Measurements from ENCODE around the gene SPOCD1. TPM values are rescaled to one million over a fixed set of nuclear protein-coding genes. Genes with fewer than 3 reads are reported as not detected.
A peak's percentile ranks its signal among the peaks of the same experiment; 100 is the strongest.

SPOCD1 gene
- total RNA-seq, 1 donor from 2014 or later, result 28.0 TPM

- Histone ChIP-seq H3K9me3 (ENCODE audit: insufficient read depth, low read depth, low read length) (no peaks in the 10 kb centered on the region), H2AFZ (ENCODE audit: low read depth, low read length) (no peak overlapping the region), H3K4me2 (ENCODE audit: low read length) (no peak overlapping the region), H4K20me1 (ENCODE audit: insufficient read depth, low read length) (no peaks in the 10 kb centered on the region), H3K27me3 (ENCODE audit: insufficient read depth, low read length) (no peaks in the 10 kb centered on the region), H3K4me1 (ENCODE audit: insufficient read depth, low read length) (no peaks in the 10 kb centered on the region), H3K79me2 (ENCODE audit: insufficient read depth, low read length) (no peaks in the 10 kb centered on the region), H3K9ac (ENCODE audit: low read length) (no peak overlapping the region), H3K27ac (ENCODE audit: low read depth, low read length) (no peak overlapping the region), H3K36me3 (ENCODE audit: insufficient read depth, low read length) (no peaks in the 10 kb centered on the region), H3K4me3 (ENCODE audit: insufficient read depth, low read depth, low read length) (no peak overlapping the region)
- no peak overlapping the region for H3K27ac Mint-ChIP-seq (ENCODE audit: unreplicated experiment)
- no peaks in the 10 kb centered on the region for H3K9me3 Mint-ChIP-seq (ENCODE audit: unreplicated experiment)
- TF ChIP-seq EZH2 (IDR thresholded peaks at IDR 0.05; ENCODE audit: insufficient read depth, low read length), result no peak
- no peak for TF ChIP-seq CTCF (IDR thresholded peaks at IDR 0.05; ENCODE audit: insufficient read depth, low read depth, low read length)
- no peaks in the 10 kb centered on the region for H3K36me3 Mint-ChIP-seq (ENCODE audit: low read depth, unreplicated experiment)
- FAIRE-seq (no peak), DNase-seq (ENCODE audit: low read depth) (no peak)
- H3K27me3 Mint-ChIP-seq (ENCODE audit: low read depth, unreplicated experiment), result peaks cover 2% of the 10 kb centered on the region
- no peak overlapping the region for H3K4me3 Mint-ChIP-seq (ENCODE audit: unreplicated experiment)
- no peaks in the 10 kb centered on the region for H3K4me1 Mint-ChIP-seq (ENCODE audit: low read depth, unreplicated experiment)
Measured at GRCh38 chr1:31814631-31815306, 1.1 kb downstream of the SPOCD1 start.

- H3K9me3 ChIP-seq (ENCODE audit: insufficient read depth, low read depth, low read length), result no peaks in the 10 kb centered on the region
- no peak for FAIRE-seq
- no peak for TF ChIP-seq CTCF (IDR thresholded peaks at IDR 0.05; ENCODE audit: insufficient read depth, low read depth, low read length)
- no peak for TF ChIP-seq EZH2 (IDR thresholded peaks at IDR 0.05; ENCODE audit: insufficient read depth, low read length)
Measured at GRCh38 chr1:31814041-31814511, 1.7 kb downstream of the SPOCD1 start.

GRCh38 chr1:31812158-31812829 is 3.5 kb downstream of the SPOCD1 start:
- peaks cover 2% of the 10 kb centered on the region for H3K27me3 Mint-ChIP-seq (ENCODE audit: low read depth, unreplicated experiment)
- no peaks in the 10 kb centered on the region for H3K9me3 Mint-ChIP-seq (ENCODE audit: unreplicated experiment)
- Histone ChIP-seq H3K27ac (ENCODE audit: low read depth, low read length) (no peak overlapping the region), H3K4me3 (ENCODE audit: insufficient read depth, low read depth, low read length) (no peak overlapping the region), H3K36me3 (ENCODE audit: insufficient read depth, low read length) (no peaks in the 10 kb centered on the region), H3K4me1 (ENCODE audit: insufficient read depth, low read length) (no peaks in the 10 kb centered on the region), H3K9ac (ENCODE audit: low read length) (no peak overlapping the region), H3K27me3 (ENCODE audit: insufficient read depth, low read length) (no peaks in the 10 kb centered on the region), H2AFZ (ENCODE audit: low read depth, low read length) (no peak overlapping the region), H3K9me3 (ENCODE audit: insufficient read depth, low read depth, low read length) (no peaks in the 10 kb centered on the region), H4K20me1 (ENCODE audit: insufficient read depth, low read length) (no peaks in the 10 kb centered on the region), H3K4me2 (ENCODE audit: low read length) (no peak overlapping the region), H3K79me2 (ENCODE audit: insufficient read depth, low read length) (no peaks in the 10 kb centered on the region)
- TF ChIP-seq CTCF (IDR thresholded peaks at IDR 0.05; ENCODE audit: insufficient read depth, low read depth, low read length), result no peak
- TF ChIP-seq EZH2 (IDR thresholded peaks at IDR 0.05; ENCODE audit: insufficient read depth, low read length), result no peak
- H3K27ac Mint-ChIP-seq (ENCODE audit: unreplicated experiment), result no peak overlapping the region
- H3K36me3 Mint-ChIP-seq (ENCODE audit: low read depth, unreplicated experiment), result no peaks in the 10 kb centered on the region
- no peaks in the 10 kb centered on the region for H3K4me1 Mint-ChIP-seq (ENCODE audit: low read depth, unreplicated experiment)
- FAIRE-seq (no peak), DNase-seq (ENCODE audit: low read depth) (no peak)
- H3K4me3 Mint-ChIP-seq (ENCODE audit: unreplicated experiment), result no peak overlapping the region

More at GRCh38 chr1:31814041-31814511, 1.7 kb downstream of the SPOCD1 start:
- no peak for DNase-seq (ENCODE audit: low read depth)
- H3K4me3 Mint-ChIP-seq (ENCODE audit: unreplicated experiment), result no peak overlapping the region
- H3K36me3 Mint-ChIP-seq (ENCODE audit: low read depth, unreplicated experiment), result no peaks in the 10 kb centered on the region
- H3K27me3 Mint-ChIP-seq (ENCODE audit: low read depth, unreplicated experiment), result peaks cover 2% of the 10 kb centered on the region
- H3K4me1 Mint-ChIP-seq (ENCODE audit: low read depth, unreplicated experiment), result no peaks in the 10 kb centered on the region
- Histone ChIP-seq H4K20me1 (ENCODE audit: insufficient read depth, low read length) (no peaks in the 10 kb centered on the region), H3K27ac (ENCODE audit: low read depth, low read length) (no peak overlapping the region), H3K79me2 (ENCODE audit: insufficient read depth, low read length) (no peaks in the 10 kb centered on the region), H3K4me2 (ENCODE audit: low read length) (no peak overlapping the region), H3K36me3 (ENCODE audit: insufficient read depth, low read length) (no peaks in the 10 kb centered on the region), H2AFZ (ENCODE audit: low read depth, low read length) (peak overlapping the region; percentile 11), H3K9ac (ENCODE audit: low read length) (no peak overlapping the region), H3K27me3 (ENCODE audit: insufficient read depth, low read length) (no peaks in the 10 kb centered on the region), H3K4me1 (ENCODE audit: insufficient read depth, low read length) (no peaks in the 10 kb centered on the region), H3K4me3 (ENCODE audit: insufficient read depth, low read depth, low read length) (no peak overlapping the region)
- H3K9me3 Mint-ChIP-seq (ENCODE audit: unreplicated experiment), result no peaks in the 10 kb centered on the region
- no peak overlapping the region for H3K27ac Mint-ChIP-seq (ENCODE audit: unreplicated experiment)
